H9 (cell line): ENCODE results near the gene GALNT9. TPM values are rescaled to one million over a fixed set of nuclear protein-coding genes. Genes with fewer than 3 reads are reported as not detected.

Experiments used
- DNase-seq: peaks from one replicate; pipeline ENCODE4 v3.0.0-alpha.2; 2017
- H2AFZ ChIP-seq: one replicate; pipeline ENCODE4 v1.6.1; 2013; ENCODE audit warnings: mild to moderate bottlenecking, low read length, control low read depth, moderate library complexity
- H2AK5ac ChIP-seq: 2 replicates; pipeline ENCODE4 v1.6.1; 2013; ENCODE audit warnings: low read length, control low read depth, mixed read lengths; ENCODE audit not compliant: insufficient read length
- H2BK120ac ChIP-seq: one replicate; pipeline ENCODE4 v1.6.1; 2013; ENCODE audit warnings: low read depth, mild to moderate bottlenecking, low read length, control low read depth, inconsistent platforms; ENCODE audit not compliant: poor library complexity, severe bottlenecking
- H2BK12ac ChIP-seq: 2 replicates; pipeline ENCODE4 v1.6.1; 2013; ENCODE audit warnings: low read length, control low read depth, mixed read lengths, low read depth; ENCODE audit not compliant: insufficient read length
- H2BK15ac ChIP-seq: 2 replicates; pipeline ENCODE4 v1.6.1; 2013; ENCODE audit warnings: low read depth, low read length, control low read depth
- H2BK20ac ChIP-seq: one replicate; pipeline ENCODE4 v1.6.1; 2013; ENCODE audit warnings: low read depth, mild to moderate bottlenecking, low read length, control low read depth, inconsistent platforms; ENCODE audit not compliant: poor library complexity, severe bottlenecking
- H2BK5ac ChIP-seq: 2 replicates; pipeline ENCODE4 v1.6.1; 2013; ENCODE audit warnings: low read length, control low read depth, mixed read lengths; ENCODE audit not compliant: insufficient read length
- H3K14ac ChIP-seq: 2 replicates; pipeline ENCODE4 v1.6.1; 2013; ENCODE audit warnings: low read length, control low read depth; ENCODE audit not compliant: insufficient read depth
- H3K18ac ChIP-seq: 2 replicates; pipeline ENCODE4 v1.6.1; 2013; ENCODE audit warnings: low read depth, mild to moderate bottlenecking, mixed read lengths, low read length, control low read depth; ENCODE audit not compliant: insufficient read length
- H3K23ac ChIP-seq: 2 replicates; pipeline ENCODE4 v1.6.1; 2013; ENCODE audit warnings: low read length, control low read depth, mixed read lengths, low read depth; ENCODE audit not compliant: insufficient read length
- H3K23me2 ChIP-seq: 2 replicates; pipeline ENCODE4 v1.6.1; 2013; ENCODE audit warnings: low read depth, mild to moderate bottlenecking, mixed read lengths, low read length, control low read depth; ENCODE audit not compliant: insufficient read length, poor library complexity, severe bottlenecking
- H3K27ac ChIP-seq: 2 replicates; pipeline ENCODE4 v1.5.1; 2013; ENCODE audit warnings: low read length, control low read depth, mixed read lengths, low read depth; ENCODE audit not compliant: insufficient read length
- H3K27me3 ChIP-seq: 2 replicates; pipeline ENCODE4 v1.6.1; 2013; ENCODE audit warnings: low read length, control low read depth, inconsistent platforms; ENCODE audit not compliant: insufficient read depth
- H3K4ac ChIP-seq: 2 replicates; pipeline ENCODE4 v1.6.1; 2013; ENCODE audit warnings: low read depth, mild to moderate bottlenecking, control low read depth, inconsistent platforms, low read length, moderate library complexity
- H3K4me1 ChIP-seq: 2 replicates; pipeline ENCODE4 v1.6.1; 2013; ENCODE audit warnings: low read length, control low read depth, inconsistent platforms; ENCODE audit not compliant: insufficient read depth
- H3K4me2 ChIP-seq: 2 replicates; pipeline ENCODE4 v1.6.1; 2013; ENCODE audit warnings: low read length, control low read depth, mixed read lengths; ENCODE audit not compliant: insufficient read length, insufficient read depth
- H3K56ac ChIP-seq: 2 replicates; pipeline ENCODE4 v1.6.1; 2013; ENCODE audit warnings: low read depth, mild to moderate bottlenecking, mixed read lengths, low read length, control low read depth; ENCODE audit not compliant: insufficient read length
- H3K79me1 ChIP-seq: 2 replicates; pipeline ENCODE4 v1.6.1; 2013; ENCODE audit warnings: low read depth, mild to moderate bottlenecking, moderate library complexity, low read length, control low read depth, inconsistent platforms; ENCODE audit not compliant: insufficient read depth, poor library complexity, severe bottlenecking
- H3K79me2 ChIP-seq: 2 replicates; pipeline ENCODE4 v1.6.1; 2013; ENCODE audit warnings: low read length, control low read depth, inconsistent platforms; ENCODE audit not compliant: insufficient read depth
- H3K9ac ChIP-seq: 2 replicates; pipeline ENCODE4 v1.6.1; 2013; ENCODE audit warnings: low read length, control low read depth, mixed read lengths; ENCODE audit not compliant: insufficient read length; ENCODE audit errors: extremely low read depth
- H3K9me3 ChIP-seq: one replicate; pipeline ENCODE4 v1.6.1; 2013; ENCODE audit warnings: low read depth, low read length, inconsistent platforms; ENCODE audit not compliant: control insufficient read depth
- H3T11ph ChIP-seq: one replicate; pipeline ENCODE4 v1.6.1; 2013; ENCODE audit warnings: mild to moderate bottlenecking, low read length, control low read depth, inconsistent platforms
- H4K20me1 ChIP-seq: one replicate; pipeline ENCODE4 v1.6.1; 2013; ENCODE audit not compliant: control insufficient read depth, insufficient read length, insufficient read depth
- H4K5ac ChIP-seq: 2 replicates; pipeline ENCODE4 v1.6.1; 2013; ENCODE audit warnings: low read depth, mild to moderate bottlenecking, mixed read lengths, low read length, control low read depth; ENCODE audit not compliant: insufficient read length
- H4K8ac ChIP-seq: replicated peaks from 2 replicates; pipeline ENCODE4 v1.6.1; 2013; ENCODE audit warnings: low read length, control low read depth, mixed read lengths, low read depth; ENCODE audit not compliant: insufficient read length
- H4K91ac ChIP-seq: 2 replicates; pipeline ENCODE4 v1.6.1; 2013; ENCODE audit warnings: low read depth, mild to moderate bottlenecking, moderate library complexity, mixed read lengths, low read length, control low read depth; ENCODE audit not compliant: insufficient read length
- H3K27ac Mint-ChIP-seq, 3 experiments: 2 replicates in 2 of 3; 3 replicates in 1 of 3; pipeline ENCODE4 v1.8.0; 2020 to 2021; ENCODE audit warnings: mixed read lengths in 3 of 3, mild to moderate bottlenecking in 1 of 3, moderate library complexity in 1 of 3
- H3K27me3 Mint-ChIP-seq: 2 replicates; pipeline ENCODE4 v1.8.0; 2021; ENCODE audit warnings: low read depth, mild to moderate bottlenecking, moderate library complexity, mixed read lengths
- H3K36me3 Mint-ChIP-seq, 3 experiments: 2 replicates in 2 of 3; 3 replicates in 1 of 3; pipeline ENCODE4 v1.8.0; 2020 to 2021; ENCODE audit warnings: low read depth in 3 of 3, mixed read lengths in 3 of 3; ENCODE audit not compliant: insufficient read depth in 1 of 3
- H3K4me1 Mint-ChIP-seq, 2 experiments: 2 replicates each; pipeline ENCODE4 v1.8.0; 2020; ENCODE audit warnings: mixed read lengths in 2 of 2
- H3K4me3 Mint-ChIP-seq, 2 experiments: 2 replicates in 1 of 2; 3 replicates in 1 of 2; pipeline ENCODE4 v1.8.0; 2020 to 2021; ENCODE audit warnings: mild to moderate bottlenecking in 2 of 2, mixed read lengths in 2 of 2, moderate library complexity in 1 of 2
- H3K9me3 Mint-ChIP-seq, 2 experiments: 2 replicates in 1 of 2; 3 replicates in 1 of 2; pipeline ENCODE4 v1.8.0; 2020; ENCODE audit warnings: mild to moderate bottlenecking in 2 of 2, mixed read lengths in 2 of 2, moderate library complexity in 1 of 2
- WGBS: extraction: QIAGEN DNeasy Blood & Tissue Kit; methylation state at CpG from one replicate; pipeline ENCODE4 v1.1.7; 2013; ENCODE audit warnings: missing lambda C conversion rate, low lambda C conversion rate, mixed read lengths; ENCODE audit not compliant: insufficient read length; ENCODE audit errors: extremely low coverage; 5-methylcytosine and 5-hydroxymethylcytosine counted together
- total RNA-seq: library from RNA; stranded (reverse); gene quantifications from 2 replicates; pipeline ENCODE4 v1.2.1, GENCODE V29; 2021
- TF ChIP-seq, protein P1 (sequence below): fragments of 200-600 bp; sonication (generic); conservative IDR thresholded peaks from 3 replicates; pipeline ENCODE4 v1.8.0; 2021; ENCODE audit warnings: antibody characterized with exemption, mild to moderate bottlenecking

Gene GALNT9
- total RNA-seq, 1 experiment from 2014 or later, result 0.35 TPM

DNA sequence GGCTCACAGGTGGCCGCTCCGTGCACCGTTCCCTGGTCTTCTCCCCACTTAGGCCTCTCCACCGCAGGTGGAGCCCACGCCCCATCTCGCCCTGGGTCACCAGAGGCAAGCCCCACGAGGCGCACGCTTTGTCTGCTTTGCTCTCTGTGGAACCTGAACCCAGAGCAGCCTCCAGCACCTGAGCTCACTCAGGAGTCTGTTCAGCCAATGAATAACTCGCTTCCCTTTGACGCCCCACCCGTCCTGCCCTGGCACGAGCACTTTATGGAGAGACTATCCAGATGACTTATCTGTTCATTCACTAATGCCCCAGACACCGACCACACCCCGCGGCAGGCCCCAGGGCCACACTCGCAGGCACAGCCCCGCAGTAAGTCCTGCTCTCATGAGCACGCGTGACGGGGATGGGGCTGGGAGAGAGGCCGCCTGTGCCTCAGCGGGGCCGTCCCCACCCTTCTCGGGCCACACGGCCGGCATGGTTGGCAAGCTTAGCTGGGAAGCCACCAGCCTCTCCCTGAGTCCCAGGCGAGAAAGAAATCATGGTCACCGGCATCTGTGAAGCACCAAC is 100.1 kb downstream of the GALNT9 start:
- Mint-ChIP-seq H3K36me3 (no peaks in the 10 kb centered on the region), H3K27ac (no peak overlapping the region)
- H2AK5ac ChIP-seq, result no peak overlapping the region

More for the DNA sequence above, 100.1 kb downstream of the GALNT9 start:
- Histone ChIP-seq H2AFZ (no peak overlapping the region), H3K79me2 (no peaks in the 10 kb centered on the region), H3K9me3 (no peaks in the 10 kb centered on the region), H3K27me3 (no peaks in the 10 kb centered on the region; the same call in 1 of the 2 replicates), H3T11ph (no peak overlapping the region), H3K79me1 (no peaks in the 10 kb centered on the region), H3K23ac (no peak overlapping the region), H2BK5ac (no peak overlapping the region), H3K27ac (no peak overlapping the region), H3K4me2 (no peak overlapping the region), H2BK15ac (no peak overlapping the region), H3K14ac (no peak overlapping the region; the same call in 1 of the 2 replicates), H3K56ac (no peak overlapping the region), H2BK20ac (no peak overlapping the region), H3K4ac (no peak overlapping the region), H3K4me1 (no peaks in the 10 kb centered on the region), H3K9ac (no peak overlapping the region), H2BK120ac (no peak overlapping the region), H4K8ac (no peak overlapping the region), H3K18ac (no peak overlapping the region), H3K23me2 (no peaks in the 10 kb centered on the region), H4K20me1 (no peaks in the 10 kb centered on the region), H2BK12ac (no peak overlapping the region), H4K91ac (no peak overlapping the region), H4K5ac (no peak overlapping the region)
- H3K27me3 Mint-ChIP-seq, result peaks cover 10% of the 10 kb centered on the region
- WGBS, result no CpG with 5 or more reads among the region's 29 CpGs
- no peaks in the 10 kb centered on the region for H3K4me1 Mint-ChIP-seq
- no peak overlapping the region for H3K4me3 Mint-ChIP-seq
- peaks cover 0 to 3% of the 10 kb centered on the region in 2 experiments; a peak in 2 of 5 replicates for H3K9me3 Mint-ChIP-seq
- TF ChIP-seq, protein P1, sequence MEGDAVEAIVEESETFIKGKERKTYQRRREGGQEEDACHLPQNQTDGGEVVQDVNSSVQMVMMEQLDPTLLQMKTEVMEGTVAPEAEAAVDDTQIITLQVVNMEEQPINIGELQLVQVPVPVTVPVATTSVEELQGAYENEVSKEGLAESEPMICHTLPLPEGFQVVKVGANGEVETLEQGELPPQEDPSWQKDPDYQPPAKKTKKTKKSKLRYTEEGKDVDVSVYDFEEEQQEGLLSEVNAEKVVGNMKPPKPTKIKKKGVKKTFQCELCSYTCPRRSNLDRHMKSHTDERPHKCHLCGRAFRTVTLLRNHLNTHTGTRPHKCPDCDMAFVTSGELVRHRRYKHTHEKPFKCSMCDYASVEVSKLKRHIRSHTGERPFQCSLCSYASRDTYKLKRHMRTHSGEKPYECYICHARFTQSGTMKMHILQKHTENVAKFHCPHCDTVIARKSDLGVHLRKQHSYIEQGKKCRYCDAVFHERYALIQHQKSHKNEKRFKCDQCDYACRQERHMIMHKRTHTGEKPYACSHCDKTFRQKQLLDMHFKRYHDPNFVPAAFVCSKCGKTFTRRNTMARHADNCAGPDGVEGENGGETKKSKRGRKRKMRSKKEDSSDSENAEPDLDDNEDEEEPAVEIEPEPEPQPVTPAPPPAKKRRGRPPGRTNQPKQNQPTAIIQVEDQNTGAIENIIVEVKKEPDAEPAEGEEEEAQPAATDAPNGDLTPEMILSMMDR, result no peak
- DNase-seq, result no peak
